GM19438 (cell line): ENCODE measurements around the gene MCEMP1.
A peak's percentile ranks its signal among the peaks of the same experiment; 100 is the strongest.

Source experiments
- ATAC-seq: cut with Tn5 transposase; IDR thresholded peaks from one replicate; pipeline ENCODE4 v1.9.1; 2021; ENCODE audit warnings: low read depth; ENCODE audit not compliant: unreplicated experiment

Gene MCEMP1

GRCh38 chr19:7676854-7677253 lies at the start of gene MCEMP1:
Gene MCEMP1 (plus strand): TSS chr19:7677090. CDS start chr19:7677121, 31 bp downstream.
- ATAC-seq, result no peak

- no peak for ATAC-seq
Measured at GRCh38 chr19:7627166-7627565, 49.7 kb upstream of the MCEMP1 start.

GRCh38 chr19:7628589-7629311 lies 48.1 kb upstream of the MCEMP1 start:
- no peak for ATAC-seq

- peak; percentile 88 for ATAC-seq
Measured at GRCh38 chr19:7629347-7630054, 47.4 kb upstream of the MCEMP1 start, which contains the start of the genes PET100 and XAB2. Gene PET100 (plus strand): TSS chr19:7629793. CDS start chr19:7629834, 41 bp downstream. Gene XAB2 (minus strand): TSS chr19:7629545. CDS start chr19:7629527, 18 bp downstream.

- no peak for ATAC-seq
Measured at GRCh38 chr19:7631577-7631976, 45.3 kb upstream of the MCEMP1 start.

- no peak for ATAC-seq
Measured at GRCh38 chr19:7632340-7633203, 44.3 kb upstream of the MCEMP1 start.

- ATAC-seq, result no peak
Measured at GRCh38 chr19:7633698-7634097, 43.2 kb upstream of the MCEMP1 start, which contains the start of gene PCP2. Gene PCP2 (minus strand): TSS chr19:7633719. CDS start chr19:7633457, 262 bp downstream.

- no peak for ATAC-seq
Measured at GRCh38 chr19:7635670-7636069, 41.2 kb upstream of the MCEMP1 start.

- ATAC-seq, result no peak
Measured at GRCh38 chr19:7636317-7636690, 40.6 kb upstream of the MCEMP1 start.

- ATAC-seq, result peak; percentile 60
Measured at GRCh38 chr19:7636691-7637373, 40.1 kb upstream of the MCEMP1 start, which contains the start of gene STXBP2. Gene STXBP2 (plus strand): TSS chr19:7637110. CDS start chr19:7637150, 40 bp downstream.

- ATAC-seq, result peak; percentile 28
Measured at GRCh38 chr19:7637374-7638256, 39.3 kb upstream of the MCEMP1 start.

GRCh38 chr19:7638802-7639465 lies 38.0 kb upstream of the MCEMP1 start:
- no peak for ATAC-seq

GRCh38 chr19:7639863-7640348 lies 37.0 kb upstream of the MCEMP1 start:
- ATAC-seq, result no peak

GRCh38 chr19:7640803-7641202 lies 36.1 kb upstream of the MCEMP1 start:
- ATAC-seq, result no peak

GRCh38 chr19:7641290-7642276 lies 35.3 kb upstream of the MCEMP1 start:
- no peak for ATAC-seq

GRCh38 chr19:7642295-7643030 lies 34.4 kb upstream of the MCEMP1 start:
- ATAC-seq, result no peak

GRCh38 chr19:7643031-7643415 lies 33.9 kb upstream of the MCEMP1 start:
- no peak for ATAC-seq
